ENCODE results near the gene NAA38.
"Not testable (repeated sequence)": the region's sequence is repeated elsewhere in the genome, so short reads cannot be mapped to it uniquely, and the experiment has no call there.

DNA sequence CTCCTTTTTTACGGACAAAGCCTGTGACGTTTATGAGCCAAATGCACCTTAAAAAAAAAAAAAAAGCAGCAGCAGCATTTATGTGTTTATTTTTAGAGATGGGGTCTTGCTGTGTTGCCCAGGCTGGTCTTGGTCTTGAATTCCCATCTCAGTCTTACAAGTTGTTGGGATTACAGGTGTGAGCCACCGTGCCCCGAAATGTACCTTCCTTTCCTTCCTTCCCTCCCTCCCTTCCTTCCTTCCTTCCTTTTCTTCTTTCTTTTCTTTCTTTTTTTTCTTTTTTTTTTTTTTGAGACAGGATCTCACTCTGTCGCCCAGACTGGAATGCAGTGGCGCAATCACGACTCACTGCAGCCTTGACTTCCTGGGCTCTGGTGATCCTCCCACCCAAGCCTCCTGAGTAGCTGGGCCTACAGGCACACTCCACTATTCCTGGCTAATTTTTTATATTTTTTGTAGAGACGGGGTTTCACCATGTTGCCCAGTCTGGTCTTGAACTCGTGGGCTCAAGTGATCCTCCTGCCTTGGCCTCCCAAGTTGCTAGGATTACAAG lies 47.5 kb downstream of the NAA38 start:
- TF ChIP-seq, protein P1, sequence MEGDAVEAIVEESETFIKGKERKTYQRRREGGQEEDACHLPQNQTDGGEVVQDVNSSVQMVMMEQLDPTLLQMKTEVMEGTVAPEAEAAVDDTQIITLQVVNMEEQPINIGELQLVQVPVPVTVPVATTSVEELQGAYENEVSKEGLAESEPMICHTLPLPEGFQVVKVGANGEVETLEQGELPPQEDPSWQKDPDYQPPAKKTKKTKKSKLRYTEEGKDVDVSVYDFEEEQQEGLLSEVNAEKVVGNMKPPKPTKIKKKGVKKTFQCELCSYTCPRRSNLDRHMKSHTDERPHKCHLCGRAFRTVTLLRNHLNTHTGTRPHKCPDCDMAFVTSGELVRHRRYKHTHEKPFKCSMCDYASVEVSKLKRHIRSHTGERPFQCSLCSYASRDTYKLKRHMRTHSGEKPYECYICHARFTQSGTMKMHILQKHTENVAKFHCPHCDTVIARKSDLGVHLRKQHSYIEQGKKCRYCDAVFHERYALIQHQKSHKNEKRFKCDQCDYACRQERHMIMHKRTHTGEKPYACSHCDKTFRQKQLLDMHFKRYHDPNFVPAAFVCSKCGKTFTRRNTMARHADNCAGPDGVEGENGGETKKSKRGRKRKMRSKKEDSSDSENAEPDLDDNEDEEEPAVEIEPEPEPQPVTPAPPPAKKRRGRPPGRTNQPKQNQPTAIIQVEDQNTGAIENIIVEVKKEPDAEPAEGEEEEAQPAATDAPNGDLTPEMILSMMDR (IDR thresholded peaks at IDR 0.05) = not testable (repeated sequence)
- TF ChIP-seq EZH2 (IDR thresholded peaks at IDR 0.05) = not testable (repeated sequence)
